Hepatocyte (in vitro differentiated cells): Measurements from ENCODE around the gene TTC34.
"Not testable (repeated sequence)": the region's sequence is repeated elsewhere in the genome, so short reads cannot be mapped to it uniquely, and the experiment has no call there.

ENCODE experiments used
- CTCF ChIP-seq: fragments of 200-600 bp; sonication (generic); IDR thresholded peaks from 2 replicates; pipeline ENCODE4 v1.5.1; 2016; ENCODE audit warnings: antibody characterized with exemption, mild to moderate bottlenecking; ENCODE audit not compliant: poor library complexity
- EZH2 ChIP-seq: fragments of 200-600 bp; sonication (generic); IDR thresholded peaks from 2 replicates; pipeline ENCODE4 v1.6.1; 2016; ENCODE audit warnings: antibody characterized with exemption, mild to moderate bottlenecking, borderline replicate concordance
- EZH2phosphoT487 ChIP-seq: fragments of 200-600 bp; sonication (generic); IDR thresholded peaks from one replicate; pipeline ENCODE4 v1.6.1; 2018; ENCODE audit warnings: antibody characterized with exemption, mild to moderate bottlenecking, low read depth, moderate library complexity; ENCODE audit not compliant: unreplicated experiment, severe bottlenecking

DNA sequence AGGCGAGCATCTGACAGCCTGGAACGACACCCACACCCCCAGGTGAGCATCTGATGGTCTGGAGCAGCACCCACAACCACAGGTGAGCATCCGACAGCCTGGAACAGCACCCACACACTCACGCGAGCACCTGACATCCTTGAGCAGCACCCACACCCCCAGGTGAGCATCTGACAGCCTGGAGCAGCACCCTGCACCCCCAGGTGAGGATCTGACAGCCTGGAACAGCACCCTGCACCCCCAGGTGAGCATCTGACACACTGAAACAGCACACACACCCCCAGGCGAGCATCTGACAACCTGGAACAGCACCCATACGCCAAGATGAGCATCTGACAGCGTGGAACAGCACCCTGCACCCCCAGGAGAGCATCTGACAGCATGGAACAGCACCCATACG, 106.7 kb downstream of the TTC34 start:
- TF ChIP-seq CTCF, EZH2phosphoT487, EZH2: not testable (repeated sequence)
